ENCODE measurements around the gene LRPAP1.

DNA sequence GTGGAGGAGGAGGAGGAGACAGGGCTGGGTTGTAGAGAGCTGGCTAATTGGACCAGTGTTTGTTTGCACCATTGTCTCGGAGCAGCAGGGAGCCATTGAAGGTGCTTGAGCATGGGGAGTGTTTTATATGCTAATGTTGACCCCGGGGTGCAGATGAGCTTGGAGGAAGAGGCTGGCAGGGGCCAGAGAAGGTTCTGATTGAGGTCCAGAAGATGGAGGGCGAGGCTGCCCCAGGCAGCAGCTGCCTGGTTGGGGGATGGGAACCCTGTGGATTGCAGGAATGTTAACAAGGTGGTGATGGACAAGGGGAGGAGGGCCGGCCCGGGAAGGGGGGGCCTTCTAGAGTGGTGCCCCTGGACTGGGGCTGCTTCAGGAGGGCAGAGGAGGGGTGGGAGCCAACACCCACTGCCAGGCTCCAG is 51.1 kb downstream of the LRPAP1 start:
- TF ChIP-seq POLR2A (IDR thresholded peaks at IDR 0.05): no peak
- TF ChIP-seq CTCF (IDR thresholded peaks at IDR 0.05): no peak

Data from vagina (tissue), 2 donors.